Heart left ventricle (tissue), 16 donors: ENCODE results near the gene LTA. TPM values are rescaled to one million over a fixed set of nuclear protein-coding genes. Genes with fewer than 3 reads are reported as not detected.

Source experiments
- ATAC-seq, 4 donors: fragments of 200-7000 bp; cut with Tn5 transposase; one replicate each; pipeline ENCODE4 v1.9.1; 2020 to 2022; ENCODE audit warnings: moderate library complexity in 4 of 4, mild to moderate bottlenecking in 3 of 4, moderate number of reproducible peaks in 1 of 4
- DNase-seq, 5 donors: peaks; one replicate each; pipeline ENCODE4 v3.0.0-alpha.2; 2020
- H3K27ac ChIP-seq, 12 donors: fragments of 200-600 bp; sonication (generic) in 4 of 12; one replicate each; pipeline versions ENCODE4 v1.5.0 to v1.8.0; 2016 to 2022; ENCODE audit warnings: mild to moderate bottlenecking in 2 of 12
- H3K27me3 ChIP-seq, 9 donors: fragments of 200-600 bp; sonication (generic) in 2 of 9; one replicate each; pipeline versions ENCODE4 v1.5.1 to v1.8.0; 2016 to 2022; ENCODE audit warnings: mild to moderate bottlenecking in 3 of 9
- H3K36me3 ChIP-seq, 9 donors: fragments of 200-600 bp; sonication (generic) in 2 of 9; one replicate each; pipeline versions ENCODE4 v1.5.0 to v1.8.0; 2018 to 2022; ENCODE audit warnings: mild to moderate bottlenecking in 2 of 9
- H3K4me1 ChIP-seq, 12 donors: fragments of 200-600 bp; sonication (generic) in 4 of 12; one replicate each; pipeline versions ENCODE4 v1.5.0 to v1.8.0; 2016 to 2022; ENCODE audit warnings: mild to moderate bottlenecking in 3 of 12
- H3K4me3 ChIP-seq, 12 donors: fragments of 200-600 bp; sonication (generic) in 4 of 12; one replicate each; pipeline versions ENCODE4 v1.5.0 to v1.8.0; 2017 to 2022; ENCODE audit warnings: mild to moderate bottlenecking in 9 of 12, moderate library complexity in 4 of 12
- H3K9me3 ChIP-seq, 12 donors: fragments of 200-600 bp; sonication (generic) in 4 of 12; one replicate each; pipeline versions ENCODE4 v1.5.0 to v1.8.0; 2016 to 2022; ENCODE audit warnings: mild to moderate bottlenecking in 1 of 12
- CTCF ChIP-seq, 12 donors: fragments of 200-600 bp; sonication (generic) in 4 of 12; IDR thresholded peaks; one replicate each; pipeline versions ENCODE4 v1.5.0 to v1.8.0; 2018 to 2022; ENCODE audit warnings: antibody characterized with exemption in 12 of 12, mild to moderate bottlenecking in 5 of 12
- POLR2A ChIP-seq, 2 donors: fragments of 450-650 bp; IDR thresholded peaks; one replicate each; pipeline ENCODE4 v1.6.1; 2017; ENCODE audit warnings: antibody characterized with exemption in 2 of 2, mild to moderate bottlenecking in 2 of 2, moderate library complexity in 2 of 2
- WGBS, 4 donors: extraction: QIAGEN DNeasy Blood & Tissue Kit in 2 of 4; methylation state at CpG; one replicate each; pipeline versions ENCODE4 v1.1.5 to v1.1.7; 2013 to 2018; 5-methylcytosine and 5-hydroxymethylcytosine counted together
- intact Hi-C, 10 donors: fragments of 100-400 bp; cut with DNase I; formaldehyde crosslinking; loops; one replicate each; pipeline versions ENCODE4 v1.11.1 to v1.14.2; 2022
- polyA plus RNA-seq, 2 donors: library from polyadenylated mRNA; stranded (reverse); fragments of 200-250 nt; gene quantifications; one replicate each; pipeline ENCODE4 v1.2.3, GENCODE V29; 2013
- total RNA-seq, 9 donors: library from RNA; depleted of rRNA in 2 of 9; stranded (reverse); fragments of >200 nt in 2 of 9; fragmentation: NEBNext Ultra II Directional in 3 of 9; extraction: Animal tissue kit (Norgen Biotek cat#: 25700) in 3 of 9; gene quantifications; one replicate each; pipeline versions ENCODE4 v1.1.0 to v1.2.4, GENCODE V29; 2016 to 2023
- donor health status: ischemic (EF 13 %, LVEDD 7.1; RV severe dilation, severe dysfunction).
- donor health status: healthy with polysubstance abuse.
- donor health status: DM: no; HTN: yes; CAD: no.
- donor health status: DM: no; HTN: no; CAD: no.
- donor health status: ischemic (EF 25% LVEDD 6.9; RV normal size, moderate dysfunction).
- donor health status: ischemic (EF 25% LVEDD 5.7; RV mildly dilated, moderate dysfunction).
- donor health status: healthy.
- donor health status: DM: yes; HTN: yes; CAD: no.
- donor health status: ischemic (EF 35%, LVEDD 5.7; RV mildly dilated, moderate dysfunction).
- donor health status: nonischemic (EF 11% LVEDD 7.7; RV severe dilation, severe dysfunction).
- donor health status: DM: yes; HTN: yes; CAD: no.
- donor health status: PGD.
- donor health status: ischemic (EF 29% LVEDD 5.4; RV normal size, mild dysfunction).
- donor health status: nonischemic (EF 23%, LVEDD 6.1; RV moderate dilation, normal function).

LTA gene
- total and polyA plus RNA-seq, 11 donors = 0.07 to 0.64 (median 0.18) TPM; not detected in 8

- Histone ChIP-seq H3K4me3 (no peak overlapping the region), H3K9me3 (no peaks in the 10 kb centered on the region), H3K27me3 (no peaks in the 10 kb centered on the region), H3K4me1 (peaks cover 3 to 56% (median 39%) of the 10 kb centered on the region in 12 donors), H3K27ac (peak overlapping the region in 5 of 12 donors; percentile 94 to 99 (median 95)), H3K36me3 (peaks cover 0 to 22% (median 18%) of the 10 kb centered on the region in 9 donors)
- 93 to 98% (median 95%) methylated on average over 6 of the region's 6 CpGs for WGBS, 4 donors
- TF ChIP-seq CTCF (IDR thresholded peaks at IDR 0.05) (no peak), POLR2A (IDR thresholded peaks at IDR 0.05) (no peak)
- no peak for ATAC-seq
- DNase-seq = no peak
- intact Hi-C loops = loop anchor here in 8 of 10 donors (2.0 to 10.0 kb wide), 6 partner anchors 49 to 411 kb away; partner anchors contain the start of genes NELFE (in 3 of the 8), SKIC2 (in 3 of the 8) and MICA (in 1 of the 8)
Measured at GRCh38 chr6:31543639-31544038, 28.4 kb upstream of the LTA start.

GRCh38 chr6:31544676-31545075, 27.4 kb upstream of the LTA start:
- no peak overlapping the region for H3K4me3 ChIP-seq
- no peak overlapping the region for H3K27ac ChIP-seq
- intact Hi-C loops = loop anchor here (2.0 to 10.0 kb wide), 8 partner anchors 38 to 410 kb away; partner anchors contain the start of genes LTB (in 7 of the 10), NELFE (in 3 of the 10), SKIC2 (in 3 of the 10) and APOM (in 1 of the 10)
- no peak for ATAC-seq
- no peaks in the 10 kb centered on the region for H3K9me3 ChIP-seq
- H3K4me1 ChIP-seq = peaks cover 3 to 49% (median 32%) of the 10 kb centered on the region in 12 donors
- H3K36me3 ChIP-seq = peaks cover 0 to 22% (median 18%) of the 10 kb centered on the region in 9 donors
- 61 to 84% (median 81%) methylated on average over 2 of the region's 2 CpGs for whole genome bisulfite sequencing, 4 donors
- TF ChIP-seq CTCF (IDR thresholded peaks at IDR 0.05) (no peak), POLR2A (IDR thresholded peaks at IDR 0.05) (no peak)
- DNase-seq = no peak
- no peaks in the 10 kb centered on the region for H3K27me3 ChIP-seq

GRCh38 chr6:31545291-31545690, 26.8 kb upstream of the LTA start:
- no peak for ATAC-seq
- no peak overlapping the region for H3K4me3 ChIP-seq
- peaks cover 3 to 43% (median 26%) of the 10 kb centered on the region in 12 donors for H3K4me1 ChIP-seq
- no peak for DNase-seq
- no peak overlapping the region for H3K27ac ChIP-seq
- peaks cover 0 to 21% (median 18%) of the 10 kb centered on the region in 9 donors for H3K36me3 ChIP-seq
- H3K9me3 ChIP-seq = no peaks in the 10 kb centered on the region
- no peaks in the 10 kb centered on the region for H3K27me3 ChIP-seq
- WGBS, 4 donors = 80 to 84% (median 82%) methylated on average over 7 of the region's 7 CpGs
- intact Hi-C loops = loop anchor here in 9 of 10 donors (2.0 to 10.0 kb wide), 6 partner anchors 37 to 410 kb away; partner anchors contain the start of genes LTB (in 7 of the 9), NELFE (in 3 of the 9), SKIC2 (in 3 of the 9) and APOM (in 1 of the 9)
- TF ChIP-seq POLR2A (IDR thresholded peaks at IDR 0.05) (no peak), CTCF (IDR thresholded peaks at IDR 0.05) (no peak)

- Histone ChIP-seq H3K4me3 (peak within 1 kb of the TSS; percentile 1 to 64 (median 56)), H3K27me3 (no peaks in the 10 kb centered on the region), H3K36me3 (peaks cover 0 to 28% (median 24%) of the 10 kb centered on the region in 9 donors), H3K27ac (peak within 1 kb of the TSS; percentile 63 to 95 (median 89)), H3K9me3 (no peaks in the 10 kb centered on the region), H3K4me1 (peaks cover 0 to 37% (median 22%) of the 10 kb centered on the region in 12 donors)
- TF ChIP-seq POLR2A (IDR thresholded peaks at IDR 0.05) (peak in 1 of 2 donors; percentile 25), CTCF (IDR thresholded peaks at IDR 0.05) (peak; percentile 92 to 99 (median 95))
- ATAC-seq (peak; percentile 72 to 81 (median 79)), DNase-seq (peak; percentile 86 to 90 (median 89))
- intact Hi-C loops = loop anchor here (1.0 to 10.0 kb wide), 9 partner anchors 34 to 408 kb away; partner anchors contain the start of genes LTB (in 7 of the 10), NELFE (in 3 of the 10), SKIC2 (in 3 of the 10) and APOM (in 1 of the 10)
- WGBS, 4 donors = 6 to 10% (median 8%) methylated on average over 11 of the region's 11 CpGs
Measured at GRCh38 chr6:31546339-31546957, 25.6 kb upstream of the LTA start, which contains the start of gene ATP6V1G2. ATP6V1G2 (minus strand) TSS chr6:31546608; CDS start chr6:31546559, 49 bp downstream.
